ENCODE results near the gene MRPS10.

MRPS10 gene

DNA sequence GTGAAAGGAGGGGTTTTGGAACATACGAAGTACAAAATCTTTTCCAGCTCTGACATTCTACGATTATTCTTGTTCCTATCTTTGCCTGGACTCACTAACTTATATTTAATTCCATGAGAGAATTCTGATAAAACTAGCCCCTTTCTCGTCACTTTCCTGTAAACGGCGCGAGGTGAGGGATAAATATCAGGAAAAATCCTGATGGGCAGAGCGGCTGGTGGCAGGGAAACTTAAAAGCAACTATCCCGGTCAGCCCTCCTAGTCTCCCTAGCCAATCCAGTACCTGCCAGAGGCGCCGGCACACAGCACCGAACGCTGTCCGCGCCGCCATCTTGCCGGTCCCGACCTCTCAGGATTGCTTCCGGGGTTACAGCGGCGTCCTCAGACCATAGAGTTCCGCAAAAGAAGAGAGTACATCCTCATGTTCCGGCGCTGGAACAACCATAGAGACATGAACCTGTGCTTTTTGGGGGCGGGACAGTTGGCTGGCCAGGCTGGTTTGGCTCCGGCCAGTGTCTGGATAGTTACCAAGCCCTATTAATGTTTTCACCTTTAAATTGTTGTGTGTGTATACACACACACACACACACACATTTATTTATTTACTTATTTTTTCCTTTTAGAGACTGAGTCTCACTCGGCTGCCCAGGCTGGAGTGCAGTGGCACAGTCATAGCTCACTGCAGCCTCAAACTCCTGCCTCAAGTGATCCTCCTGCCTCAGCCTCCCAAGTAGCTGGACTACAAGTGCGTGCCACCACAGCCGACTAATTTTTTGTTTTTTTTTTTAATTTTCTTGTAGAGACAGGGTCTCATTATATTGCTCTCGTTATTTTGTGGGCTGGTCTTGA, at the start of gene MRPS10:
Gene MRPS10 (minus strand): TSS at position 343 of the 849 bp plus-strand sequence. CDS start 12 bp downstream, at position 331.
- DNase-seq: peak; percentile 97

DNA sequence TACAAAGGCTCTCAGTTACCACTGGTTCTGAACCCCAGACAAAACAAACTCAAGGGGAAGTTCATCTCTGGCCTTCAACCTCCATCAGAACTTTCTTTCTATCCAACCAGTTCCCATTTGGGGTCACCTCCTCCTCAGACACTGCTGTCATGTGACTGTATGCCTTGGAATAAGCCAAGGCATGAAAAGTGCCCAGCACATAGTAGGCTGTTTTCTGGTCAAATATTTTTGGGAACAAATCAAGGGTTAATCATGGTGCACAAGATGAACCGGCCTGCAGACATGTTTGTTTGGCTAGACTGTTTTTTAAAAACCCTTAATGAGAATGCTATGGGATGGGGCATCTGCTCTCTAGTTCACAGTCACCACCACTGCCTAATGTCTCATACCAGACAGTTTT, 48.9 kb upstream of the MRPS10 start:
- DNase-seq: no peak

DNA sequence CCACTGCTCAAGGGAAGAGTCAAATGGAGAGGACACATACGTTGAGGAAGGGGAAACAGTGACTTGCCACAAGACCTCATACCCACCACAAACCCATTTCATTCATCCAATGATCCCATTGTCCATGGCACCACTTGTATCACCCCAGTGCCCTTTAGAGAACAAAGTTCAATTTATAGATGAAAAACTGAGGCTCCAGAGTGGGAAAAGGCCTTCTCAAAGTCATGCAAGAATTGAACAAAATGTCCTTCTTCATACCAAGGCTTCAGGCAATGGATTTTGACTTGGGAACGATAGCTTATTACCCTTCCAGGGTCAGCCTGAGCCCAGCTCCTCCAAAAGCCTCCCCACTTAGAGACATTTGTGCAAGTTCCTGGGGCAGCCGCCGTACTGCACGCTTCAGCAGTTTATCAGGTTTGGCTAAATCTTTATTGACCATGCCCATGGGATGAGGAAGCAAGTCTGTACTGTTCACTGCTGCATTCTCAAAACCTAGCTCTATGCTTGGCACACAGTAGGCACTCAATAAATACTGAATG, 47.3 kb upstream of the MRPS10 start:
- DNase-seq: no peak

DNA sequence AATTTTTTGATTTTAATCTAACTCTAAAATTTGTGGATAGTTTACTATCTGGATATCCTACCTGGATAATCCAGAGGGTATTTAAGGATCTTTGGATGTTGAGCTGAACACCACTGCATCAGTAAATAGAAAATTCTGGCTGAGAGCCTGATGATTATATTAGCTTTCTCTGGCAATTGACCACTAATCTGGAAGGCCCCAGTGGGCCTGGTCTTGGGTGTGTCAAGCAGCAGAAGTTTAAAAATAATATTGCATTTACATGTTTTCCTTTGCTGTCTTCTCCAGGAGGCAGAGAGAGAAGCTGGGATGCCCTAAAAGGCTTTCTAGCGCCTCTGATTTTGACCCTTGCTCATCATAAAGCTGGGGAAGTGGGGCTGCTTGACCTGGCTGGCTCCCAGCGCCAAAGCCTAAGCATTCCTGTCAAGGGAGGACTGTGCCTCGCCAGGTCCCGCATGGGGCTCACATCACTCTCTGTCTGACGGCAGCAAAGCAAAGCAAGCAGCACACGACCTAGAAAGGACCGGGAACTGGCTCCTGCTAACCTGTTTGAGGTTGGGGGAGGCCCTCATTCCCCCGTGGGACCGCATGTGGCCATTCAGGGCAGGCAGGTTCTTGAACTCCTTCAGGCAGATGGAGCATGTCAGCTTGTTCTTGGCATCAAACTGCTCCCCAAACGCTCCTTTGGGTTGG, 46.6 kb upstream of the MRPS10 start:
- no peak for DNase-seq

DNA sequence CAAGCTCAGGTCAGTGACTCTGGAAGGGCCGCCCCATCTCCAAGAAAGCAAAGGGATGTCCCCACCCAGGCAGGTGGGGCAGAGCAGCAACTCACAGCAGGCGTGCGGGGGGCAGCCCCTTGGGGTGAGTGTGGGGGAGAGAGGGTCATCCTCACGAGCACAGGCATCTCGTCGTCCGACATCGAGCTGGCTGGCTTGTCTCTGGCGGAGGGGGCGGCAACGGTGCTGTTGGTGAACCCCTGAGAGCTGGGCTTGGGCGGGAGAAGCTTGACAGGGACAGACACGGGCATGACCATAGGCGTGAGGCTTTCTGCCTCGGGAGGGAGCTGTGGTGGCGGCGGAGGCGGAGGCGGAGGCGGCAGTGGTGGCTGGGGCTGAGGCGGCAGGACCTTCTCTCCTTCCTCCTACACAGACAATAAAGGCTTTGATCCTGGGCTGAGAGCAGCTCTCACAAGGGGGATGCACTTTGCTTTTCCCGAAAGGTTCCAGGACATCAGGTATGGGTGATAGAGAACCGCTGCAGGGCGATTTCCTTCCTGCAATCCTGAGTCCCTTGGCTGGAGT, 45.6 kb upstream of the MRPS10 start:
- DNase-seq: no peak

DNA sequence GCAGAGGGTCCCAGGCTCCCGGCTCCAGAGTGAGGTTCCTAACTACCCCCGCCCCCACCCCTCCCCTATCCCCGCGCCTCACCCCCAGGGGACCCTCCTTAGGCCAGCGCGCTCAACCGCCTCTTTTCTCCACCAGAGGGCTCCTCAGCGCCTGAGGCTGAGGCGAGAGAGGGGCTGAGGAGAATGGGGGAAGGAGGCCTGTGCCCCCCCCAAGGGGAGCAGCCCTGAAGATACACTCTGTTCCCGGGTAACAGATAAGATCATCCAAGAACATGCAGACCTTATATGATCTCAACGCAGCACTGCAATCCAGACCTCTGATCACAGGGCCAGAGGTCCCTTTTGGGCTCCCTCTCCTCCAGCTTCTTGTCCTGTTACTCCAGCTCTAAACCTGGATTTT, 43.3 kb upstream of the MRPS10 start:
- DNase-seq: peak; percentile 10

DNA sequence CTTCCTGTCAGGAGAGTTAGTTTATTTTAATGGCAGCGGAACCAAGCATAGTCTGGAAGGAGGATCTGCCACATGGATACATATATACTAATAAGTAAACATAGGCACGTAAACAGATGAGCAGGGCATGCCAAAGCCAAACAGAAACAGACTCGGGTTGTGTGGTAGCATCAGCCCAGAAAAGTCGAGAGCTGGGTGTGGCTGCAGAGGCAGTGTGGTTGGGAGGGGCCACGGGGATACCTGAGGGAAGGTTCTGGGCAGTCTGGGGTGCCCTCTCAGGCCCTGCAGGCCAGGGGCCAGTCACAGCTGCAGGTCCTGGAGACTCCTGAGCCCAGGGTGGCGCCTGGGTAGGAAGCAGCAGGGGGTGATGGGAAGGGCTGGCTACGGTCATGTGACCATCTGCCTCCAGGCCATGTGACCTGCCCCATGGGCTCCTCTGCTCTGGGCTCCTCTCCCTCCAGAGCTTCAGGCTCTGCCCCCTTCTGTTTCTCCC, 42.8 kb upstream of the MRPS10 start:
- peak; percentile 15 for DNase-seq

DNA sequence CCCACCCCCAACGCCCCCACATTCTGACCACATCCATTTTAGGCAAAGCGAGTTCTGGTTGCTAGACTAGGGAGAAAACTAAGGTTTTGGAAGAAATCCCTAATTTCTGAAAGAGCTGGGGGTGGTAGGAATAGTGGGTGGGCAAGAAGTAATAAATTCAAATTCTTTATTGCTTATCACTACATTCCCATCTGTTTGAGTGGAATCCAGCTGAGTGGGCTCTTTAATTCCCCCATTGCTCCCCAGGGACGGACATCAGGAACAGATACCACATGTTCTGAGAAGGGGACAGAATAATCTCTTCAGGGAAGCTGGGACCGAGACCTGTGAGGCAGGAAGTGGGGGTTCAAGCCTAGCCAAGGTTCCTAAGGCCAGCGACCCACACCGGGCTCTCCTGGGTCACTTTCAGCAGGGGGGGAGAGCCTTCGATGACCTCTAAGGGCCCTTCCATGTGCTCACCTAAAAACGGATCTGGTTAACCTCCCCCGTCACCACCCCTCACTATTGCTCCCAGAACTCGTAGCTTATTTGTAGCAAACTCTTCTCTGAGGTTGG, 42.3 kb upstream of the MRPS10 start:
- no peak for DNase-seq

DNA sequence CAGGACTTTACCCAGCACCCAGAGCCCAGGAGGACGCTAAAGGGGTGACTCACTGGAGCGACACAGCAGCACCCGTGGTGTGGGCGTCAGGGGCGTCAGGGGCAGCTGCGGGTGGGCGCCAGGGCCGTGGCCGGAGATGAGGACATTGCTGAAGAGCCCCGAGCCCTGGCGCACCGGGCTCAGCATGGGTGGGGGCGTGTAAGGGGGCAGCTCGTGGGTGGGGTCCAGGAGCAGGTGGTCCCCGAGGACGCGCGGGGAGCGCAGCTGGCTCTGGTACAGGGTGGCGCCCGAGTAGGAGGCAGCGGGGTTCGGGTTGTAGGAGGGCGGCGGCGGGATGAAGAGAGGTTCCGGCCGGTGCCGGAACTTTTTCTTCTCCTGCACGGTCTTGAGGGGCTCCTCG, 41.6 kb upstream of the MRPS10 start:
- no peak for DNase-seq

DNA sequence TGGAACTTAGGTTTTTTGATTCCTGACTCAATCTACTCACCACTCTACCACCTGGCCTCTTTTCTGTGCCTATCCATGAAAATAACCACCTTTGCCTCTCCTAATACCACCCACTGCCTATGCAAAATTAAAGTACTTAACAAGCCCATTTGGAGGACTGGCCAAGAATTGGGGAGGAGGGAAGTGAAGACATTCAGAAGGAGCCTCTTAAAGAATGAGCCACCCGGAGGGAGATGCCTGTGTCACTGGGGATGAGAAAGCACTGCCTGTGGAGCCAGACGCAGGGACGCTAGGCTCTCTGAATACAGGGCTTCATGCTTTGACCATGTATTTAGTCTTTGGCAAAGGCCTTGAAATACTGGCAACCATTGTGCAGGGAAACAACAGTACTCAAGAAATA, 40.0 kb upstream of the MRPS10 start:
- no peak for DNase-seq

DNA sequence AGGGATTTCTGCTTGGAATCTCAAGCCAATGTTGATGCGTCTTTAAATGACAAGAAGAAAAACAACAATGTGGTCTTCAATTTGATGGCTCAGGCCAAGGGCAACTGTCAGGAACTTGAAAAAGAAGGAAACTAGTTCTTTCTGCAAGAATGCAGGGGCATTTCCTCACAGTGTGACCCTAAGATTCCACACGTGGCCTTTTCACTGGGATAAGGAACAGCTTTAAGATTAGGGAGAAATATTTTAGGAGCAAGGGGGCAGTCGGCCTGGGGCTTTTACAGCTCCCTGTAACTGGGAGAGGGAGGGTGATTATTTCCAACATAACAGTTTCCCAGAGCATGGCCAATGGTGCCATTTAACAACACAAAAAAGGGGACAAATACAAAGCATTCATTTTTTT, 39.4 kb upstream of the MRPS10 start:
- DNase-seq: no peak

DNA sequence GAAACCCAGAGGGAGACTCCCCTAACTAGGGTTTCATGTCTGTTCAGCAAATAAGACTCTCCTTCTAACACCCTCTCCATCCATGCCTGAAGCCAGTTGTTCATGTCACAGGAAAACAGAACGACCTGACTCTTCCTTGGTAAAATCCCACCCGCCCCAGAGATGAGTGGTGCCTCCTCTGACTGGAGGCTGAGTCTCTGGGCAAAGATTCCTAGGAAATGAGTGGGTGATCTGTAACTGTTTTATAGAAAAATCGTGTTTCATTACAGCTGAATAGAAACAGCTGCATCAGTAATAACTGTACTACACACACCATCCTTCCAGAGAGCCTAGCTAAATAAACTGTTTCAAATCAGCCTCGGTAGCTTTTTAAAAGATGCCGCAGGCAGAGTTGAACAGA, 37.4 kb upstream of the MRPS10 start:
- DNase-seq: no peak

DNA sequence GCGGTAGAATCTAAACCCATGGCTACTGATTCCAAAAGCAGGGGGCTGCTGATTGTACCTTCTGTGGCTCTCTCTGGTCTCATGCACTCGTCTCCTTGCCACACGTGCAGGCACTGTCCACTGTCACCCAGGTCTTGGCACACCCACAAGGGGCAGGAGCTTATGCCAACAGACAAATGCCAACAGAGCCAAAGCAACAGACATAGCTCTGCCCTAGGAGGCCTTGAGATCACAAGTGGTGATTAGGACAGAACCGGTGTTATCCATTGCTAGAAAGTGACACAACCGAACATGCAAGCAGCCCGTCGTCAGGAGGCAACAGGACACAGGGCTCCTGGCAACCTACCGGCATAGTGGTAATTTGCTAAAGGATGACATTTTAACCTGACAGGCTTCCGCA, 36.8 kb upstream of the MRPS10 start:
- DNase-seq: no peak

DNA sequence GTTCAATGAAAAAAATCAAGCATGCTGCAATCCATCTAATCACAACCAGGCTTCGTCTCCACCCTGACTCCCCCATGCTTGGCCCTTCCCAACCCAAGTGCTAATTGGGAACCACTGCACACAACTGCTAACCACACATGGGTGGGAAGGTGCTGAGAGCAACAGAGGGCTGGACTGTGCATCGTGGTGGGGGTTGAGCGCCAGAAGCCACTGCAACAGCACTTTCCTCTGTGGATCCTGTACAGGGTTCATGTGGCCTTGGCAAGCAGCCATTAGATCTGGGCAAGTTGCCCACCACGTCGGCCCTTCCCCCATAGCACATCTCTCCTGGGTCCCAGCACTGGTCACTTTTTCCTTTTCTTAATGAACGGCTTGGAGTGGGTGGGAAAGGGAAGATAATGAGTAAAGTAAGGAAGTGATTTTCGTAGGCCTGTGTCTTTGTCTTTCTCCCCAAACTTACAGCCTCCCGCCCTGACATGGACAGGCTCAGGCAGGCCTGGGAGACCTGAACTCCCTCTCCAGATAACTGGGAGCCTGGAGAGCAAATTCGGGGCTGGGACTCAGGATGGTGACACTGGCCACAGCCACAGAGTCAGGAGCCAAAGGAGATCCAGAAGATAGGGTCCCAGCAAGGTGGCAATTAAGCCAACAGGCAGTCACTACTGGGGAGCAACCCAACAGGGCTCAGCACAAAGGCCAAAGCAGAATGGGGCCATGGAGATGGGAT, 34.4 kb upstream of the MRPS10 start:
- DNase-seq: peak; percentile 39

DNA sequence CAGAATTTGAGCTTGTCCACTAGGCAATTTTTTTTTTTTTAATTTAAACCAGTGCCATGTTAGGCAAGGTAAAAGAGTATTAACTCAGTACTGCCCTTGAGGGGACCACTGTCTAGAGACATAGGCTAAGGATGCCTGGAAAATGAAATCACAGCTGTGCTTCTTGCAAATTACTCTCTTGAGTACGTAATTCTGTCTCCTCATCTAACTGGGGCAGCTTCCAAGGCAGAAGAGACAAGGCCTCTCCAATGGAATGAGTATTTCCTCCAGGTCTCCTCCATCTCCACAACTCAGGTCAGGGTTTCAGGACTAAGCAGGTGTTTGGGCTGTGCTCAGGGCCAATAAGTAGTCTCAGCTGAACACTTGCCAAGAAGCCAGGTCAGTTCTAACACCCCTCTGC, 33.8 kb upstream of the MRPS10 start:
- DNase-seq: no peak

DNA sequence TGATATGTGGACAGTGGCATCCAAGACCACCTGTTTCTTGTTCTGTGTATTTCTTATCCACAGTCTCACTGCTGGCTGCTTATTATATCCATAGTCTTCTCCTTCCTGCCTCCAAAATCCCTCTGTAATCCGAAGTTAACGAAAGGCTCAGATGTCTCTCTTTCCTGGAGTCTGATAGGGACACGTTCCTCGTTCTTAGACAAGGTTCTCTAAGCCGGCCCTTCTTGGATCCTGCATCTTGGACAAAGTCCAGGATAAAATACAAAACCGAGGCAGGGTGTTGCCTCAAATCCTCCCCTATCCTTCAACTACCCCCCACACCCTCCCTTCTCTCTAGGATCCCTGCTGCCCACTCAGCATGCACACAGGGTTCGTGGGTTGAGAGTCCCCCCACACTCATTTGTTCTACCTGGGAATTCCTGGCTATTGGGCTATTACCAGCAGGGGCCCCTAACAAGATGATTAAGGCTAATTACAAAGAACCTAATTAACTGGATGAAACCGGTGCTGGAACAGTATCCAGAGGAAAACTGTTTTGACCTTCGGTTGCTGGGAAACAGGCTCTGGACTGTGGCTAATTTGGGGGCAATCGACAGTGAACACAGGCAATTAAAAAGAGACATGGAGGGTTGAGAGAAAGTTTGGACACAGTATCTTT, 32.7 kb upstream of the MRPS10 start:
- no peak for DNase-seq

DNA sequence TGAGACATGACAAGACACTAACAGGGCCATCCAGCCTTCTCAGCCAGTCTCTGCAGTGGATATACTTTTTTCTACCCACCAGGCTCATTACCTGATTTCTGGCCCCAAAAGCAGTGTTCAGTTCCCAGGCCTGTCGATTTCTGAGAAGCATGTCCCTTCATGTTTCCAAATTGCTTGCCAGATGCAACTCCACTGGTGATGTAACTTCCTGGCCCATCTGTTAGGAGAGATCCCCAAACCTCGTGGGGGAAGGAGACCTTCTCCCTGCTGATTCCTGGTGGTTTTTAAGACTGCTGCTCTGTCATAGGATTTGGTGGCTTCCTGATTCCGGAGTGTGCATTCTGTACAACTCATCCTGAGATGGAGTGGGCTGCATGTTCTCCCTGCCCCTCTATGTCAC, 31.6 kb upstream of the MRPS10 start:
- DNase-seq: no peak

DNA sequence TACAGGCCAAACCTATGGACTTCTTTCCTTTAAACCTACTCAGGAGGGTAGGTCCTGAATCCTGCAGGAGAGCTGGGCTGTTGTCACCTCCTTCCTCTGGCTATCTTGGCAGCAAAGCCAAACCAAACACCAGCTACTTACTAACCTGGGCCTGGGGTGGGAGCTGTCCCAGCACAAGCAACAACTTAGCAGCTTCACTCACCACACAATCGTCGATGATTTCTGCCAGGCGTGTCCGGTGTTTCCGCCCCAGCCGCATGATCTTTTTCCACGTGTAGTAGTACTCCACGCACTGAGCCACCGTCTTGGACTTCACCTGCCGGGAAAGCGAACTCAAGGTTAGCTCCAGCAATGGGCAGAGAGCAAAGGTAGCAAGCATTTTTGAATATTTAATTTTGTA, 25.4 kb upstream of the MRPS10 start:
- DNase-seq: no peak

DNA sequence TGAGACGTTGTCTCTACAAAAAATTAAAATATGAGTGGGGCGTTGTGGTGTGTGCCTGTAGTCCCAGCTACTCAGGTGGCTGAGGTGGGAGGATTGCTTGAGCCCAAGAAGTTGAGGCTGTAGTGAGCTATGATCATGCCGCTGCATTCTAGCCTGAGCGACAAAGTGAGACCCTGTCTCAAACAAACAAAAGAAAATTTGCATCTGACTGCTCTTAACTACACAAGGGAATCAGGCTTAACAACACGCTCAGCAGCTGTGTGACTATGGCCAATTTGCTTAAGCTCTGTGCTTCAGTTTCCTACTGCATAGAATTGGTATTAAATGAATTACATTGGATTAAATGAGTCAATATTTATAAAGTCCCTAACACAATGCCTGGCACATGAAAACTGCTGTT, 24.3 kb upstream of the MRPS10 start:
- no peak for DNase-seq

DNA sequence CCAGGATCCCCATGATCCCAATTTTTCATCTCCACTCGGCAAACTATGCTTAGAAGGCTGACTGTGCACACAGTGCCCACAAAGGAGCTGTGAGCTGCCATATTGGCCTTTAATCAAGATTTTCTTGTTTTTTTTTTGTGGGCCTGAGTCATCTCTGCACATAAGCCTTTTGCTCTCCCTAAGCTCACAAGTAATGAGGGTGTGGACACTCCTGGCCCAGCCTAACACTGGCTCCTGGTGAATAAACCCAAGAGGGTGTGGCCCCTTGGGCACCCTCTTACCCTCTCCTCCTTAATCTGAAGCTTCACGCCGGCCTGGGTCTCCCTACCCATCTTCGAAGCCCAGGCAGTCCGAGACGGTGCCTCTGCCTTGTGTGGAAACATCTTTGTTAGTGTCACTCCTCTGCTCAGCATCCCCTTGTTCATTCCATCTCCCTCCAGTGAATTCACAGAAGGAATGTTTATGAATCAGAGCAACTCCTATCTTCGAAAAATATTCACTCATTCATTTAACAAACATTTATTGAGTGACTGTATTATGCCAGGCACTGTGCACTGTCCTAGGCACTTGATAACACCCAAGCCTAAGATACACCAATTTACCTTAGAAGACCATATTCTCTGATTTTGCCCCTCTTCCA, 22.2 kb upstream of the MRPS10 start:
- no peak for DNase-seq

DNA sequence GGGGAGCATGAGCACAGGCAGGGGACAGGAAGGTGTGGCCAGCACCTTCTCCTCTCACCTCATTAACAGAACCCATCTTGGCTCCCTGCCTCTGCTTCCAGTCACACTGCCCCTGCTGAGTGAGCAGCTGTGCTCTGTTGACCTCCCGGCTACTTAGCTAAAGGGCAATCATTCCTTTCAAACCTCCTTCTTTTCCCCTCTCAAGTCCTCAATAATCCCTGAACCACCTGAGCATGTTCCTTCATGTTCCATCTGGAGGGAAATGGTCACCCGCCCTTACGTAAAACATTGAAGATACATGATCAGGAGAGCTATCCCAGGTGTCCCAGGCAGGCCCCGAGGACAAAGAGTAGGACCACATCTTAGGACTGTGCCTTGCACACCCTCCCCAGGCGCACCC, 21.7 kb upstream of the MRPS10 start:
- no peak for DNase-seq

DNA sequence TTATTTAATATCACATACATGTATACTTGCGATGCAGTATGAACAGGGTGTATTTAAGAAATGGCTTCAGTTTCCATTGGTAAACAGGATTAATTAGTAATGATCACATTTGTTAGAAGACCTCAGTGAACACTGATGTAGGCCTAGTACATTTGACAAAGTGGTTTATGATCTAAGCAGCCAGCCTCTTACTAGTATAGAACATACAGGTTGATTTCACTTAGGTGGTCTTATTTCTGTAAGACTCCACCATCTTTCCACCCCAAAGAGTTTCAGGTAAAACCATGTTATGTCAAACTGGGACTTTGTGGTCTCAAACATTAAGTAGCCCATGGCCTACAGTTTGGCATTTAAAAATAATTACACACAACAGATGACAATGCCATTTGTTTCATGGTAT, 20.2 kb upstream of the MRPS10 start:
- no peak for DNase-seq

Data from hematopoietic multipotent progenitor cell treated with erythropoietin and hydrocortisone succinate and interleukin-3 and kit ligand, for 8 days (in vitro differentiated cells).